Measurements from ENCODE around the gene CAPN2. TPM values are rescaled to one million over a fixed set of nuclear protein-coding genes. Genes with fewer than 3 reads are reported as not detected.

The CAPN2 gene
- total and polyA plus RNA-seq, 2 donors (not counting 1 experiment from before 2014, with no cell fraction given), result 63.9 to 79.6 TPM

GRCh38 chr1:223664106-223664505, 48.2 kb upstream of the CAPN2 start:
- Histone ChIP-seq H3K27me3 (replicated peaks in 1 of 4; ENCODE audit: control extremely low read depth in 1 of 4, control insufficient read depth in 3 of 4, insufficient read depth in 4 of 4, low read length in 3 of 4) (peaks cover 0 to 6% (median 3%) of the 10 kb centered on the region in 4 experiments), H3K79me2 (ENCODE audit: control insufficient read depth, insufficient read depth, low read length) (no peaks in the 10 kb centered on the region), H3K4me3 (ENCODE audit: control extremely low read depth in 1 of 5, extremely low read depth in 1 of 5, insufficient read depth in 1 of 5, low read depth in 2 of 5, low read length in 4 of 5) (no peak overlapping the region), H2AFZ (ENCODE audit: insufficient read depth, low read depth, low read length, poor library complexity, severe bottlenecking) (no peak overlapping the region), H3K27ac (ENCODE audit: low read length in 2 of 2) (no peak overlapping the region), H4K20me1 (ENCODE audit: control insufficient read depth, insufficient read depth, low read length, poor library complexity, severe bottlenecking) (no peaks in the 10 kb centered on the region), H3K9ac (ENCODE audit: low read length) (no peak overlapping the region), H3K4me1 (ENCODE audit: control insufficient read depth in 2 of 2, insufficient read depth in 2 of 2, low read length in 2 of 2) (no peaks in the 10 kb centered on the region), H3K36me3 (replicated peaks in 1 of 2; ENCODE audit: control extremely low read depth in 1 of 2, control insufficient read depth in 1 of 2, extremely low read depth in 1 of 2, insufficient read depth in 2 of 2, low read length in 1 of 2) (no peaks in the 10 kb centered on the region), H3K4me2 (replicated peaks; ENCODE audit: low read depth, low read length, poor library complexity, severe bottlenecking) (no peak overlapping the region), H3K9me3 (ENCODE audit: control extremely low read depth in 1 of 3, control insufficient read depth in 2 of 3, insufficient read depth in 1 of 3, low read length in 2 of 3) (no peaks in the 10 kb centered on the region)
- DNase-seq (no peak), ATAC-seq (ENCODE audit: low read depth) (no peak)
- intact Hi-C loops (cut with micrococcal nuclease), result no loop called here
- H3K4me3 Mint-ChIP-seq, result no peak overlapping the region
- ChIA-PET POLR2A (no interaction called here), CTCF (no interaction called here)
- 78% methylated on average over 5 of the region's 5 CpGs for WGBS (ENCODE audit: insufficient coverage)
- peaks cover 40% of the 10 kb centered on the region for H3K27me3 Mint-ChIP-seq
- H3K9me3 Mint-ChIP-seq (ENCODE audit: insufficient read depth), result no peaks in the 10 kb centered on the region
- no peak for TF ChIP-seq CTCF (IDR thresholded peaks at IDR 0.05)
- no peak for TF ChIP-seq EZH2 (IDR thresholded peaks at IDR 0.05; ENCODE audit: borderline replicate concordance, insufficient read depth, low read depth, low read length, poor library complexity, severe bottlenecking)
- H3K27ac Mint-ChIP-seq, result no peak overlapping the region
- H3K4me1 Mint-ChIP-seq, result peaks cover 3% of the 10 kb centered on the region

GRCh38 chr1:223665592-223666312, 46.6 kb upstream of the CAPN2 start, which contains the start of gene CAPN8:
Gene CAPN8, minus strand, starts transcription at chr1:223665701. Its CDS starts 55 bp downstream, at chr1:223665646.
- Histone ChIP-seq H3K9me3 (ENCODE audit: control extremely low read depth in 1 of 3, control insufficient read depth in 2 of 3, insufficient read depth in 1 of 3, low read length in 2 of 3) (no peaks in the 10 kb centered on the region), H3K4me2 (replicated peaks; ENCODE audit: low read depth, low read length, poor library complexity, severe bottlenecking) (no peak within 1 kb of the TSS), H3K27me3 (replicated peaks in 1 of 4; ENCODE audit: control extremely low read depth in 1 of 4, control insufficient read depth in 3 of 4, insufficient read depth in 4 of 4, low read length in 3 of 4) (peaks cover 0 to 6% (median 1%) of the 10 kb centered on the region in 4 experiments), H3K27ac (ENCODE audit: low read length in 2 of 2) (no peak within 1 kb of the TSS), H2AFZ (ENCODE audit: insufficient read depth, low read depth, low read length, poor library complexity, severe bottlenecking) (no peak within 1 kb of the TSS), H4K20me1 (ENCODE audit: control insufficient read depth, insufficient read depth, low read length, poor library complexity, severe bottlenecking) (no peaks in the 10 kb centered on the region), H3K36me3 (replicated peaks in 1 of 2; ENCODE audit: control extremely low read depth in 1 of 2, control insufficient read depth in 1 of 2, extremely low read depth in 1 of 2, insufficient read depth in 2 of 2, low read length in 1 of 2) (no peaks in the 10 kb centered on the region), H3K79me2 (ENCODE audit: control insufficient read depth, insufficient read depth, low read length) (no peaks in the 10 kb centered on the region), H3K9ac (ENCODE audit: low read length) (no peak within 1 kb of the TSS), H3K4me1 (ENCODE audit: control insufficient read depth in 2 of 2, insufficient read depth in 2 of 2, low read length in 2 of 2) (no peaks in the 10 kb centered on the region), H3K4me3 (ENCODE audit: control extremely low read depth in 1 of 5, extremely low read depth in 1 of 5, insufficient read depth in 1 of 5, low read depth in 2 of 5, low read length in 4 of 5) (no peak within 1 kb of the TSS)
- no peak for TF ChIP-seq CTCF (IDR thresholded peaks at IDR 0.05)
- TF ChIP-seq EZH2 (IDR thresholded peaks at IDR 0.05; ENCODE audit: borderline replicate concordance, insufficient read depth, low read depth, low read length, poor library complexity, severe bottlenecking), result no peak
- H3K9me3 Mint-ChIP-seq (ENCODE audit: insufficient read depth), result no peaks in the 10 kb centered on the region
- CTCF ChIA-PET, result interaction anchor here (0.7 kb wide), 1 partner anchor 19 kb away, joined by 3 read pairs; no protein-coding TSS in a partner anchor
- no peak within 1 kb of the TSS for H3K27ac Mint-ChIP-seq
- H3K4me1 Mint-ChIP-seq, result peaks cover 3% of the 10 kb centered on the region
- POLR2A ChIA-PET, result no interaction called here
- H3K4me3 Mint-ChIP-seq, result no peak within 1 kb of the TSS
- DNase-seq (no peak), ATAC-seq (ENCODE audit: low read depth) (no peak)
- intact Hi-C loops (cut with micrococcal nuclease), result no loop called here
- 70% methylated on average over 4 of the region's 6 CpGs for WGBS (ENCODE audit: insufficient coverage)
- H3K27me3 Mint-ChIP-seq, result peaks cover 31% of the 10 kb centered on the region
